ENCODE data around the gene ARHGAP9.

ARHGAP9 gene

DNA sequence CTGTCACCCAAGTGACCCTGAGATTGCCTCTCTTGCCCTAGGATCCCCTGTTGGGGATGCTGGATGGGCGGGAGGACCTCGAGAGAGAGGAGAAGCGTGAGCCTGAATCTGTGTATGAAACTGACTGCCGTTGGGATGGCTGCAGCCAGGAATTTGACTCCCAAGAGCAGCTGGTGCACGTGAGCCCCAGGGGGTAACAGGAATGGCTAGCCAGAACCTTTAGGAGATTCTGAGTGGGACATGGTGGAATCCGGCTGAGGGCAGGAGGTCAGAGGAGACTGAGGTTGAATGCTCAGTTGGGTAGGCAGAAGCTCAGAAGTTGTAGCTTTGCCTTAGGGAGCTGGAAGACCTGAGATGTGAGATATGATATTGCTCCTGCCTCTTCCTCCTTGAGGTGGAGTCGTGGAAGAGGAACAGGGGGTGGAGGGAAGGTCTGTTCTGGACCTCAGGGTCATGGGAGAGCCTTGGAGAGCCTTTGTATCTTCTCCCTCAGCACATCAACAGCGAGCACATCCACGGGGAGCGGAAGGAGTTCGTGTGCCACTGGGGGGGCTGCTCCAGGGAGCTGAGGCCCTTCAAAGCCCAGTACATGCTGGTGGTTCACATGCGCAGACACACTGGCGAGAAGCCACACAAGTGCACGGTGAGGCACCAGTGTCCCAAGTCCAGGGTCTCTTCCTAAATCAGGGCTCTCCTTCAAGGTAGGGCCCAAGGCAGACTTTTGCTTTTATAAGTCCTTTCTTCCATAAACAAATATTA, 13.7 kb downstream of the ARHGAP9 start:
- no peak overlapping the region for H3K4me3 ChIP-seq (ENCODE audit: low read depth in 1 of 5, low read length in 5 of 5)
- H3K36me3 ChIP-seq (ENCODE audit: control insufficient read depth in 5 of 5, insufficient read depth in 5 of 5, low read length in 5 of 5) = peaks cover 0 to 10% (median 0%) of the 10 kb centered on the region in 5 donors
- no peak overlapping the region for H3K27ac ChIP-seq (ENCODE audit: low read depth, low read length)
- no peaks in the 10 kb centered on the region for H3K9me3 ChIP-seq (ENCODE audit: control insufficient read depth in 5 of 5, low read length in 5 of 5)
- peaks cover 0 to 18% (median 17%) of the 10 kb centered on the region in 5 donors for H3K4me1 ChIP-seq (ENCODE audit: control insufficient read depth in 5 of 5, insufficient read depth in 5 of 5, low read length in 5 of 5)
- H3K27me3 ChIP-seq (ENCODE audit: control insufficient read depth in 5 of 5, insufficient read depth in 4 of 5, low read length in 5 of 5) = peaks cover 4 to 13% (median 8%) of the 10 kb centered on the region in 5 donors
- no peak overlapping the region for H3K9ac ChIP-seq (ENCODE audit: low read length in 5 of 5)

DNA sequence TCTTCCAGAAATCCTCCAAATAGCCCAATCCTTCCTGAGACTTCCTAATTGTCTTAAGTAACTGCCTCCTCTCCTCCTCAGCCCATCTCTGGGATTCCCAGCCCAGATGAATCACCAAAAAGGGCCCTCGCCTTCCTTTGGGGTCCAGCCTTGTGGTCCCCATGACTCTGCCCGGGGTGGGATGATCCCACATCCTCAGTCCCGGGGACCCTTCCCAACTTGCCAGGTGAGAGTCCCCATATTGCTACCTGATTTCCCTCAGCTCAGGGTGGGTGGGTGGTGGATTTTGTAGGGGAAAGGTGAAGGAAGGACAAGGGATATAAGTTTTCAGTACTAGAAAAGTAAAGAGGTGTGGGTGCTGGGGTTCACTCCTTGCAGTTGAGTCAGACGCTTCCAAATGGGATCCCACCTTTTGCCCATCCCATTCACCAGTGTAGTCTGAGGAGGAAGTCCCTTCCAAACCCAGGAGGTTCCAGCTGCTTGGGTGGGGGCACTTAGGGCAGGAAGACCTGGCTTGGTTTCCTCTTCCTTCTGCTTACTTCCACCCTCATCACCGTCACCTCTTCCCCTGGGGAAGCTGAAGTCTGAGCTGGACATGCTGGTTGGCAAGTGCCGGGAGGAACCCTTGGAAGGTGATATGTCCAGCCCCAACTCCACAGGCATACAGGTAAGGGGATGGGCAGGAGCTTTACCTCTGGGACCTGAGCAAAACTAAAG, 14.5 kb downstream of the ARHGAP9 start:
- Histone ChIP-seq H3K27ac (ENCODE audit: low read depth, low read length) (no peak overlapping the region), H3K36me3 (ENCODE audit: control insufficient read depth in 5 of 5, insufficient read depth in 5 of 5, low read length in 5 of 5) (peaks cover 0 to 10% (median 0%) of the 10 kb centered on the region in 5 donors), H3K9ac (ENCODE audit: low read length in 5 of 5) (no peak overlapping the region), H3K27me3 (ENCODE audit: control insufficient read depth in 5 of 5, insufficient read depth in 4 of 5, low read length in 5 of 5) (peaks cover 4 to 15% (median 9%) of the 10 kb centered on the region in 5 donors), H3K9me3 (ENCODE audit: control insufficient read depth in 5 of 5, low read length in 5 of 5) (no peaks in the 10 kb centered on the region), H3K4me1 (ENCODE audit: control insufficient read depth in 5 of 5, insufficient read depth in 5 of 5, low read length in 5 of 5) (peaks cover 0 to 26% (median 24%) of the 10 kb centered on the region in 5 donors), H3K4me3 (ENCODE audit: low read depth in 1 of 5, low read length in 5 of 5) (no peak overlapping the region)

DNA sequence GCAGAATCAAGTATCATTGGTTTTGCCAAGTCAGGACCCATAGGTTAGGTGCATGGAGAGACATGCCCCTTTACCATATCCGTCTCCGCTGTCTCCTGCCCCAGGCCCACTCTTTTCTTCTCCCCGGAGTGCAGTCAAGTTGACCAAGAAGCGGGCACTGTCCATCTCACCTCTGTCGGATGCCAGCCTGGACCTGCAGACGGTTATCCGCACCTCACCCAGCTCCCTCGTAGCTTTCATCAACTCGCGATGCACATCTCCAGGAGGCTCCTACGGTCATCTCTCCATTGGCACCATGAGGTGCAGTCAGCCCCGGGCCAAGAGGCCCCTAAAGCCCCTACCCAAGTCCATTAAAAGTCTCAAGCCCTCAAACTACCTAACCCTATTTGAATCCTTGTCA, 15.1 kb downstream of the ARHGAP9 start:
- Histone ChIP-seq H3K4me3 (ENCODE audit: low read depth in 1 of 5, low read length in 5 of 5) (no peak overlapping the region), H3K4me1 (ENCODE audit: control insufficient read depth in 5 of 5, insufficient read depth in 5 of 5, low read length in 5 of 5) (peaks cover 0 to 27% (median 25%) of the 10 kb centered on the region in 5 donors), H3K27me3 (ENCODE audit: control insufficient read depth in 5 of 5, insufficient read depth in 4 of 5, low read length in 5 of 5) (peaks cover 3 to 15% (median 9%) of the 10 kb centered on the region in 5 donors), H3K9ac (ENCODE audit: low read length in 5 of 5) (no peak overlapping the region), H3K27ac (ENCODE audit: low read depth, low read length) (no peak overlapping the region), H3K36me3 (ENCODE audit: control insufficient read depth in 5 of 5, insufficient read depth in 5 of 5, low read length in 5 of 5) (peaks cover 0 to 6% (median 0%) of the 10 kb centered on the region in 5 donors), H3K9me3 (ENCODE audit: control insufficient read depth in 5 of 5, low read length in 5 of 5) (no peaks in the 10 kb centered on the region)

DNA sequence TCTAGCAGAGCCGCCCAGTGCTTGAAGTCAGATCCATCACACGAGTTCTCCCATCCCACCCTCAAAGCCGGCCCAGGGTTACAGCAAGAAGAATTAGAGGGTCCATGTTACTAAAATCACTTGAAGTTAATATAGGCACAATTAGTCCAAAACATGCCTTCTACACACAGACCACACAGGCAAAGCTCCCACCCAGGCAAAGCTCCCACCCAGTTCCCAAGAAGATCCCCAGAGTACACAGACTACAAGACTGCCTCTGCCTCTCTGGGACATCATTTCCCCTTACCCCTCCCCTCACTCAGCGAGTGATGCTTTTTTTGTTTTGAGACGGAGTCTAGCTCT, 16.8 kb downstream of the ARHGAP9 start:
- Histone ChIP-seq H3K27me3 (ENCODE audit: control insufficient read depth in 5 of 5, insufficient read depth in 4 of 5, low read length in 5 of 5) (peaks cover 3 to 12% (median 9%) of the 10 kb centered on the region in 5 donors), H3K36me3 (ENCODE audit: control insufficient read depth in 5 of 5, insufficient read depth in 5 of 5, low read length in 5 of 5) (no peaks in the 10 kb centered on the region), H3K9me3 (ENCODE audit: control insufficient read depth in 5 of 5, low read length in 5 of 5) (no peaks in the 10 kb centered on the region), H3K4me1 (ENCODE audit: control insufficient read depth in 5 of 5, insufficient read depth in 5 of 5, low read length in 5 of 5) (peaks cover 5 to 41% (median 36%) of the 10 kb centered on the region in 5 donors), H3K4me3 (ENCODE audit: low read depth in 1 of 5, low read length in 5 of 5) (peak overlapping the region in 2 of 5 donors; percentile 69 to 70), H3K27ac (ENCODE audit: low read depth, low read length) (no peak overlapping the region), H3K9ac (ENCODE audit: low read length in 5 of 5) (no peak overlapping the region)

DNA sequence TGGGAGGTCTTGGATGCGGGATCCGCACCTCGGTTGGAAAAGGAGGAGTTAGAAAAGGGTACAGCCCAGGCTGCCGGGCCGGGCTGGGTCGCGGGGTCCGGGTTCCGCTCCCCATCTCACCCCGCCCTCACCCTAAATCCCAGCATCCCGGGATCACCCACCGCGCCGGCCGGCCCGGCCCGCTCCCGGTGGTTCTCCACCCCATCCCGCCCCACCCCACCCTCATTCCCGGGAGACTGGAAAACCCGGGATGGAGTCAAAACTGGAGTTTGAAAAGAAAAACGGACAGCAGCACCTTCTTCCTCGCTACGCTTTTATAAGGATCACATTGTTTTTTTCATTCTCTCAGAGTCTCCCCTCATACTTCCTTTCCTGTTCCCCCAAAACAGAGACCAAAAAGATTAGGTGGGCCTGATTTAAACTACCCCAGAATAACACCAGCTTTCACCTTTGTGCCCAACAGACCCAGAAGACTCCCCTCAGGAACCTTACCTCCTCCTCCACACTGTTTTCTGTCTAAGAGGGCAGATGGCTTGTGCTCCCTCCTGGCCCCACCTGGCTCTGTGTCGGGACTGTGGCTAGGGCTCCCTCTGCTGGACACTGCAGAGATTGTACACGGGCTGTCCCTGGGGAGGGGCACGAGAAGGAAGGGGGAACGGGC, 17.3 kb downstream of the ARHGAP9 start:
- Histone ChIP-seq H3K4me3 (ENCODE audit: low read depth in 1 of 5, low read length in 5 of 5) (peak overlapping the region; percentile 61 to 82 (median 69)), H3K9me3 (ENCODE audit: control insufficient read depth in 5 of 5, low read length in 5 of 5) (no peaks in the 10 kb centered on the region), H3K27me3 (ENCODE audit: control insufficient read depth in 5 of 5, insufficient read depth in 4 of 5, low read length in 5 of 5) (peaks cover 2 to 11% (median 8%) of the 10 kb centered on the region in 5 donors), H3K9ac (ENCODE audit: low read length in 5 of 5) (peak overlapping the region in 3 of 5 donors; percentile 31 to 74 (median 42)), H3K36me3 (ENCODE audit: control insufficient read depth in 5 of 5, insufficient read depth in 5 of 5, low read length in 5 of 5) (no peaks in the 10 kb centered on the region), H3K27ac (ENCODE audit: low read depth, low read length) (no peak overlapping the region), H3K4me1 (ENCODE audit: control insufficient read depth in 5 of 5, insufficient read depth in 5 of 5, low read length in 5 of 5) (peaks cover 5 to 41% (median 36%) of the 10 kb centered on the region in 5 donors)

DNA sequence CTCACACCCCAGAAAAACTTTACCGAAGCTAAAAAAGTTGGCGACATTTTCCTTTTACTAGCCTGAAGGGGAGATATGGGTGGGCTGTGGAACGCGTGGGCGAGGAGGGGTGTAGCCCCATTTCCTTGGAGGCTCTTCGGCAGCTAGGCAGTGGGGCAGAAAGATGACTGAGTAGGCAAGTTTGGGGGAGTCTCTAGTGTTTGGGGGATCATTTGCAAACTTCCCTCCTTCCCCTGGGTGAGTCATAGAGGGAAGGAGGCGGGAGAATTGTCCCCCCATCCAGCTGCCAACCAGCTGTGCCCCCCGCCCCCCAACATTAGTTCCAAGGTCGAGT, 17.8 kb downstream of the ARHGAP9 start:
- Histone ChIP-seq H3K9me3 (ENCODE audit: control insufficient read depth in 5 of 5, low read length in 5 of 5) (no peaks in the 10 kb centered on the region), H3K9ac (ENCODE audit: low read length in 5 of 5) (peak overlapping the region in 3 of 5 donors; percentile 31 to 69 (median 42)), H3K4me1 (ENCODE audit: control insufficient read depth in 5 of 5, insufficient read depth in 5 of 5, low read length in 5 of 5) (peaks cover 5 to 41% (median 36%) of the 10 kb centered on the region in 5 donors), H3K36me3 (ENCODE audit: control insufficient read depth in 5 of 5, insufficient read depth in 5 of 5, low read length in 5 of 5) (no peaks in the 10 kb centered on the region), H3K27ac (ENCODE audit: low read depth, low read length) (no peak overlapping the region), H3K4me3 (ENCODE audit: low read depth in 1 of 5, low read length in 5 of 5) (peak overlapping the region; percentile 61 to 82 (median 69)), H3K27me3 (ENCODE audit: control insufficient read depth in 5 of 5, insufficient read depth in 4 of 5, low read length in 5 of 5) (peaks cover 0 to 11% (median 6%) of the 10 kb centered on the region in 5 donors)

DNA sequence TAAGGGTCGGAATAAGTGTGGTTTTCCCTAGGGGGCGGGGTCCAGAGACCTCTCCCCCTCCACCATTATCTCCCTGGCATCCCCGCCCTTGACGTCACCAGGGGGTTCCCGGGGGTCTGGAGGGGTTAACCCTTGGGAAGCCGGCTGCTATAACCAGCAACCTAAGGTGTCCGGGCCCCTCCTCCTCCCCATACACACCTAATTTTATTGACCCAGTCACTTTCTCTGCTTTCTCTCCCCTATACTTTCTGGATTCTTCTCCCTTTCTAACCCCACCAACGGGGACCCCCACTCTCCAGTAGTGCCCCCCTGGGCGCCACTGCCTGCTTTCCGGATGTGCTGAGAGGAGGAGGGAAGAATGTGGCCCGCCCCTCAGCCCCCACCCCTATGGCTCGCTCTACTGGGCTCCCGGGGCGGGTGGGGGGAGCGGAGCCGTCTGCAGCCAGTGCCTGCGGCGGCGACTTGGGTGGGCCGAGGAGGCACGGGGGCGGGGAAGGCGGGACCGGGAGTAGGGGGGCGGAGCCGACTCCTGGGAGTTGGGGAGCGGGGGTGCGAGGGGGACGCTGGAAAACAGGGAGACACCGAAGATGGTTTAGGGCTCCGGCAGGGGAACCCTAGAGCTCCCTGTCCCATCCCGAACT, 18.3 kb downstream of the ARHGAP9 start:
- peak overlapping the region in 1 of 5 donors; percentile 69 for H3K9ac ChIP-seq (ENCODE audit: low read length in 5 of 5)
- peaks cover 5 to 41% (median 36%) of the 10 kb centered on the region in 5 donors for H3K4me1 ChIP-seq (ENCODE audit: control insufficient read depth in 5 of 5, insufficient read depth in 5 of 5, low read length in 5 of 5)
- H3K9me3 ChIP-seq (ENCODE audit: control insufficient read depth in 5 of 5, low read length in 5 of 5) = no peaks in the 10 kb centered on the region
- H3K4me3 ChIP-seq (ENCODE audit: low read depth in 1 of 5, low read length in 5 of 5) = peak overlapping the region; percentile 61 to 82 (median 69)
- H3K27me3 ChIP-seq (ENCODE audit: control insufficient read depth in 5 of 5, insufficient read depth in 4 of 5, low read length in 5 of 5) = peaks cover 0 to 12% (median 6%) of the 10 kb centered on the region in 5 donors
- no peaks in the 10 kb centered on the region for H3K36me3 ChIP-seq (ENCODE audit: control insufficient read depth in 5 of 5, insufficient read depth in 5 of 5, low read length in 5 of 5)
- H3K27ac ChIP-seq (ENCODE audit: low read depth, low read length) = no peak overlapping the region

DNA sequence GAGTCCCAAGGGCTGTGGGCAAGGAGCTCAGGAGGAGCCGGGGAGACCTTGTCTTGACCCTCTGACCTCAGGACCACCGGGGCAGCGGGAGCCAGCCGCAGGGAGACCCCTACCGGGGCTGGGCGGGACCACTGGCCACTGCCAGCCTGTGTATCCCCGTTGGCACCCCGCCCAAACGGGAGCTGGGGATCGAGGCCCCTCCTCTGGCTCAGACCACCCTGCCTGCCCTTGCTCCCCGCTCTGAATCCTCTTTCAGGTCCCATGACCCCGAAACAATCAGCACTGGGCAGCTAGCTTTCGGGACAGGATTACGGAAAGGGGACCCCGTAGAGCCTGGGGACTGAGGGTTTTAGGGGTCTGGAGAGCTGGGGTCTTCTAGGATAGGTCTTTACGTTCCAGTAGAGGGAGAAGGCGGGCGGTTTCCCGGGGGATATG, 18.8 kb downstream of the ARHGAP9 start:
- Histone ChIP-seq H3K4me1 (ENCODE audit: control insufficient read depth in 5 of 5, insufficient read depth in 5 of 5, low read length in 5 of 5) (peaks cover 5 to 41% (median 36%) of the 10 kb centered on the region in 5 donors), H3K36me3 (ENCODE audit: control insufficient read depth in 5 of 5, insufficient read depth in 5 of 5, low read length in 5 of 5) (no peaks in the 10 kb centered on the region), H3K4me3 (ENCODE audit: low read depth in 1 of 5, low read length in 5 of 5) (peak overlapping the region; percentile 29 to 70 (median 68)), H3K27me3 (ENCODE audit: control insufficient read depth in 5 of 5, insufficient read depth in 4 of 5, low read length in 5 of 5) (peaks cover 0 to 17% (median 6%) of the 10 kb centered on the region in 5 donors), H3K9ac (ENCODE audit: low read length in 5 of 5) (peak overlapping the region in 1 of 5 donors; percentile 41), H3K9me3 (ENCODE audit: control insufficient read depth in 5 of 5, low read length in 5 of 5) (no peaks in the 10 kb centered on the region), H3K27ac (ENCODE audit: low read depth, low read length) (no peak overlapping the region)

DNA sequence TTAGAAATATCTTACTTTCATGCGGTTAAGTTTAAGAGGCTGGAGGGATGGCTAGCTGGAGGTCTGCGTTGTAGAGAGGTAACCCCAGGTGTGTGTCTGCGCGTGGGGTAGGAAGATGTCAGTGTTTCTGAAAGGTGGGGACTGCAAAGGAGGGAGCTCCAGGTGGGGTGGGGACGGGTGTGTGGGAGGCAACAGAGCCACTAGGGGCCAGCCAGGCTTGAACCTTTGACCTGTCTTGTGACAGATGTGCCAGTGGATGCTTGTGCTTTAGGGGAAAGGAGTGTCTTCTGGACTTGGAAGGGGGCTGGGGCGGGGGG, 19.2 kb downstream of the ARHGAP9 start:
- Histone ChIP-seq H3K4me1 (ENCODE audit: control insufficient read depth in 5 of 5, insufficient read depth in 5 of 5, low read length in 5 of 5) (peaks cover 5 to 41% (median 36%) of the 10 kb centered on the region in 5 donors), H3K36me3 (ENCODE audit: control insufficient read depth in 5 of 5, insufficient read depth in 5 of 5, low read length in 5 of 5) (no peaks in the 10 kb centered on the region), H3K27ac (ENCODE audit: low read depth, low read length) (no peak overlapping the region), H3K9me3 (ENCODE audit: control insufficient read depth in 5 of 5, low read length in 5 of 5) (no peaks in the 10 kb centered on the region), H3K4me3 (ENCODE audit: low read depth in 1 of 5, low read length in 5 of 5) (peak overlapping the region in 4 of 5 donors; percentile 44 to 70 (median 65)), H3K27me3 (ENCODE audit: control insufficient read depth in 5 of 5, insufficient read depth in 4 of 5, low read length in 5 of 5) (peaks cover 0 to 20% (median 6%) of the 10 kb centered on the region in 5 donors), H3K9ac (ENCODE audit: low read length in 5 of 5) (no peak overlapping the region)

All from subcutaneous abdominal adipose tissue (tissue), 5 donors.